Activated CD4-positive, alpha-beta T cell treated with anti-CD3 and anti-CD28 coated beads for 24 hours (primary cell): ENCODE measurements around the gene CTNNAL1.
"Not testable (repeated sequence)": the region's sequence is repeated elsewhere in the genome, so short reads cannot be mapped to it uniquely, and the experiment has no call there.

ENCODE experiments used
- DNase-seq, 2 donors: peaks; one replicate each; pipeline ENCODE4 v3.0.0-alpha.2; 2020; ENCODE audit warnings: low read depth in 2 of 2

Gene CTNNAL1

GRCh38 chr9:108928386-108928785, 84.9 kb downstream of the CTNNAL1 start:
- no peak for DNase-seq

GRCh38 chr9:108924466-108924865, 88.8 kb downstream of the CTNNAL1 start:
- no peak for DNase-seq

- no peak for DNase-seq
Measured at GRCh38 chr9:108921200-108921599, 92.1 kb downstream of the CTNNAL1 start.

- not testable (repeated sequence) for DNase-seq
Measured at GRCh38 chr9:108920401-108920800, 92.9 kb downstream of the CTNNAL1 start.

- no peak for DNase-seq
Measured at GRCh38 chr9:108919517-108919916, 93.8 kb downstream of the CTNNAL1 start.

- no peak for DNase-seq
Measured at GRCh38 chr9:108913391-108913790, 99.9 kb downstream of the CTNNAL1 start.

- DNase-seq, result no peak
Measured at GRCh38 chr9:108911820-108912219, 101.5 kb downstream of the CTNNAL1 start.

- DNase-seq, result no peak
Measured at GRCh38 chr9:108910914-108911313, 102.4 kb downstream of the CTNNAL1 start.

GRCh38 chr9:108910402-108910801, 102.9 kb downstream of the CTNNAL1 start:
- DNase-seq, result no peak

- no peak for DNase-seq
Measured at GRCh38 chr9:108905494-108905893, 107.8 kb downstream of the CTNNAL1 start.

GRCh38 chr9:108904161-108904560, 109.1 kb downstream of the CTNNAL1 start:
- DNase-seq, result no peak

GRCh38 chr9:108903420-108904103, 109.7 kb downstream of the CTNNAL1 start:
- DNase-seq, result no peak

GRCh38 chr9:108900176-108900575, 113.1 kb downstream of the CTNNAL1 start:
- no peak for DNase-seq

GRCh38 chr9:108899023-108899695, 114.1 kb downstream of the CTNNAL1 start:
- not testable (repeated sequence) for DNase-seq

- no peak for DNase-seq
Measured at GRCh38 chr9:108897324-108898096, 115.8 kb downstream of the CTNNAL1 start.

- no peak for DNase-seq
Measured at GRCh38 chr9:108894225-108894997, 118.9 kb downstream of the CTNNAL1 start.
